NK-92 (cell line): ENCODE measurements around the gene MYB.
"Not testable (repeated sequence)": the region's sequence is repeated elsewhere in the genome, so short reads cannot be mapped to it uniquely, and the experiment has no call there.

Experiments
- DNase-seq: peaks from one replicate; lab custom pipeline; 2025; ENCODE audit not compliant: unreplicated experiment; lab: John Stamatoyannopoulos, UW

Gene MYB

GRCh38 chr6:135163440-135163738 lies 17.7 kb upstream of the MYB start:
- no peak for DNase-seq

GRCh38 chr6:135164387-135164786 lies 16.7 kb upstream of the MYB start:
- not testable (repeated sequence) for DNase-seq

GRCh38 chr6:135165031-135165430 lies 16.1 kb upstream of the MYB start:
- no peak for DNase-seq

- no peak for DNase-seq
Observed at GRCh38 chr6:135166515-135166914, 14.6 kb upstream of the MYB start.

- no peak for DNase-seq
Observed at GRCh38 chr6:135167617-135168016, 13.5 kb upstream of the MYB start.

GRCh38 chr6:135168766-135169165 lies 12.3 kb upstream of the MYB start:
- DNase-seq = no peak

GRCh38 chr6:135170238-135170637 lies 10.9 kb upstream of the MYB start:
- no peak for DNase-seq

- DNase-seq = no peak
Observed at GRCh38 chr6:135170849-135171248, 10.3 kb upstream of the MYB start.

GRCh38 chr6:135173242-135173988 lies 7.7 kb upstream of the MYB start:
- DNase-seq = no peak

- no peak for DNase-seq
Observed at GRCh38 chr6:135173989-135174484, 7.1 kb upstream of the MYB start.

- DNase-seq = no peak
Observed at GRCh38 chr6:135176058-135176457, 5.0 kb upstream of the MYB start.

GRCh38 chr6:135176464-135176863 lies 4.6 kb upstream of the MYB start:
- DNase-seq = no peak

- DNase-seq = no peak
Observed at GRCh38 chr6:135179372-135179771, 1.7 kb upstream of the MYB start.

- no peak for DNase-seq
Observed at GRCh38 chr6:135179920-135180541, 1.1 kb upstream of the MYB start.

GRCh38 chr6:135181333-135182070 lies 394 bp downstream of the MYB start:
- no peak for DNase-seq

- no peak for DNase-seq
Observed at GRCh38 chr6:135182071-135183001, 1.2 kb downstream of the MYB start.

- DNase-seq = no peak
Observed at GRCh38 chr6:135183002-135183531, 2.0 kb downstream of the MYB start.

GRCh38 chr6:135183532-135184440 lies 2.7 kb downstream of the MYB start:
- no peak for DNase-seq

GRCh38 chr6:135185483-135185882 lies 4.4 kb downstream of the MYB start:
- no peak for DNase-seq

- no peak for DNase-seq
Observed at GRCh38 chr6:135186255-135186654, 5.1 kb downstream of the MYB start.
